Sciatic nerve (tissue), 2 donors: ENCODE data around the gene JAK1. TPM values are rescaled to one million over a fixed set of nuclear protein-coding genes. Genes with fewer than 3 reads are reported as not detected.

Source experiments
- ATAC-seq: fragments of 200-7000 bp; cut with Tn5 transposase; one replicate; pipeline ENCODE4 v1.9.1; 2020; ENCODE audit warnings: mild to moderate bottlenecking, moderate library complexity
- DNase-seq: peaks from one replicate; pipeline ENCODE4 v3.0.0-alpha.2; 2020; ENCODE audit warnings: low spot score
- intact Hi-C: fragments of 100-400 bp; cut with DNase I; formaldehyde crosslinking; loops from one replicate; pipeline ENCODE4 v1.14.2; 2022
- total RNA-seq: library from RNA; stranded (reverse); fragmentation: NEBNext Ultra II Directional; extraction: Animal tissue kit (Norgen Biotek cat#: 25700); gene quantifications from one replicate; pipeline ENCODE4 v1.2.1, GENCODE V29; 2021
- donor health status: DM: no; HTN: no; CAD: no.
- donor health status: DM: no; HTN: no; CAD: no.

The JAK1 gene
- total RNA-seq, 1 donor from 2014 or later = 90.3 TPM

DNA sequence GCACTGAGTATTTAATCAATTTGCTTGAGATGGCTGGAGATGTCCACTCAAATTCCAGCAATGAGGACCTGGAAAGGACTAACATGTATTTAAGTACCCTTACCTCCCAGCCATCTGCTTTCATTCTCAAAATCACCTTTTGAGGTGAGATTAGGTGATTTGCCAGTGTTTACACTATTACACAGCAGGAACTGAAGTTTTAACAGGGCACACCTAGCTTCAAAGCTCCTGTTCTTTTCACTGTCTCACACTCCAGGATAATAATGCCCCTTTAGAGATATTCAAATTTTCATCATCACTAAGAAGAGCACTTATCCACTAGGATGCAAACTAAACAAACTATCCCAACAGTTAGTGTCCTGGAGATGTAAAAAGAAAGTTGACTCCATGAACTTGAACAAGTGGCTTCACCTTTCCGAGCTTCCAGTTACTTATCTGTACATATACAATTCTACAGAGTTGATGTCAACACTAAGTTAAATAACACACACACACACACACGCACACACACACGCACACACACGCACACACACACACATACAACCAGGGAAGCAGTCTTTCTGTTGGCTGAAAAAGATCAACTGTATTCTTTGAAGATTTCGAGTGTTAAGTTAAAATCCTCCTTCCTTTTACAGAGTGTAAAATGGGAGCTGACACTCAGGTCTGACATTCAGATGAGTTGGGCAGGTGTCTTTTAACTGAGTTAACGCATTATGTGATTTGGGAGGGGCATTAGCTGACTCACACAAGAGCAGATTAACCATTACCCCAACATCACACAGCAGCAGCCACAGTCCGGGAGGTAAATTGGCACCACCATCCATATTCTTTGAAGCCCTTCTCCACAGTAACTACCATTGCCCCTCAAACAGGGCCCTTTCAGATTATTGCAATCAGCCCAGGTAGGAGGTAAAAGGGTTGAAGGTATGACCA lies 15.5 kb upstream of the JAK1 start:
- ATAC-seq (no peak), DNase-seq (no peak)
- intact Hi-C loops = no loop called here

DNA sequence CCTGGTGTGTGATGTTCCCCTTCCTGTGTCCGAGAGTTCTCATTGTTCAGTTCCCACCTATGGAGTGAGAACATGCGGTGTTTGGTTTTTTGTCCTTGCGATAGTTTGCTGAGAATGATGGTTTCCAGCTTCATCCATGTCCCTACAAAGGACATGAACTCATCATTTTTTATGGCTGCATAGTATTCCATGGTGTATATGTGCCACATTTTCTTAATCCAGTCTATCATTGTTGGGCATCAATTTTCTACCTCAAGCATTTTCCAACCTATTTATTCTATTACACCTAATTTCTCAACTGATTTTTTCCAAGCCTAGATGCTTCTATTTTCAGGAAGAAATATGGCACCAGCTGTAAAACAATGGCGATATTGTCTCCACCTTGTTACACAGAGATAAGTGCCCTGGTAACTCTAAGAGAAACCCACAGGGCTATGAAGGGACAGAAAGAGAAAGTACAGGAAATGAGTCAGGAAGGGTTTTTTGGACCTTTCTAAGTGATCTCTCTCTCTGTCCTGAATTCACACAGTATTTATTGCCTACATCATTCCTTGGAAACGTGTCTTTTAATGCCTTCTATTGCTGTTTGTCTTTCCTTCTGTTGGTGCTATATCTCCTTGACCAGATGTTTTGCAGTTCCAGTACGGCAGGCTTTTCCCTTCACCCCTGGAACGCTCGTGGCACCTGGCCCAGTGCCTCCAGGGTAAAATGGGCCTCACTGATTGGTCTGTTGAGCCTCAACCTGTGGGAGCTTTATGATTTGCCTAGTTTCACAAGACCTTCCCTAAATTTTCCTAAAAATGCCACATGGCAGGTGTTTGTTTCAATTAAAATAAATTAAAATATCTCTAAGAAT lies 14.6 kb upstream of the JAK1 start:
- DNase-seq = no peak
- ATAC-seq = no peak
- intact Hi-C loops = no loop called here

DNA sequence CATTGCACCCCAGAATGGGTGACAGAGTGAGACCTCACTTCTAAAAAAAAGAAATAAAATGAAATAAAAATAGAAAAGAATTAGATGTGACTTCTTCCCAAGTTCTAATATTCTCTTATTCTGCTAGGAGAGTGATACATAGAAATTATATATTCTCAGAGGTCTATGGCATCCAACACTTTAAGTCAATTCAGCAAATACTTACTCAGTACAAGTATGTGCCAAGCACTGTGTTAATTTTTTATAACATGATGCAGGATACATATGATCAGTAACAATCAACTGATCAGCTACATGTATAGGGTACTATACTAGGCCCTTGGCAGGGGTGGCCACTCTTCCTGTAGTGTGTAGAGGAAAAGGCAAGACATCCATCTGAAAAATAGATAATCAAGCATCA lies 13.0 kb upstream of the JAK1 start:
- no peak for ATAC-seq

DNA sequence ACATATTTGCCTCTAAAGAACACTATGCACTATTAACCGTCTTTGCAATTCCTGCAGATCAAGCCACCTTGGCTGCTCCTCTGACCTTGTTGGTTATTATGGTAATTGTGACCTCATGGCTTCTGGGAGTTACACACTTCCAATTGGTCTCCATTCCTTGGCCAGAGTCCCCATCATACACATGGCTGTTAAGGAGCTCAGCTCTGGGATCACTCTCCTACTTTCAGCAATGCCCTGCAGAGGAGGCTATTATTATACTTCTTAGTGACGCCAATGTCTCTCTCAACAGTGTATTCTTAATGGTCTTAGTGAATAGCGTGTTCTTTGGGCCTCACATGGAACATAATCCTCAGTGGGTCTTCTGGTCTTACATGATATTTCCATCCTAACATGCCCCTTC lies 10.0 kb upstream of the JAK1 start:
- no peak for ATAC-seq
- intact Hi-C loops = no loop called here

More for the DNA sequence above, 13.0 kb upstream of the JAK1 start:
- intact Hi-C loops = no loop called here
- DNase-seq = no peak

DNA sequence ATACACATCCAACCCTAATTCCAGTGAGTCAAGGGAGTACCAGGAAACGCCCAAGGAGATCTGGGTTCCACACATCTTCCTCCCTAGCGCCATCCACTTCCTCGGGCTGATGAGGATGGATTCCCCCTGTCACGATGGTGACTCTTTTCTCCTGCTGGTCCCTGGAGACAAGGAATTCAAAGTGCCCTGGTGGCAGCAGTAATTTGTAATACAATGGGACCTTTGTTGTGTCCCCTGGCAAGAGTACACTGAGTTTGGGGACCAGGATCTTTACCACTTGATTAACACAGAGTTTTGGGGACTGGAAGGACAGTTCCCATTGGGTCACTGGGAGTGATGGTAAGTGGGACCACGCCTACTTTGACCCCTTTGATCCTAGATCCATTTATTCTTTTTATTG lies 9.4 kb upstream of the JAK1 start:
- ATAC-seq = no peak
- intact Hi-C loops = no loop called here

More for the DNA sequence above, 10.0 kb upstream of the JAK1 start:
- no peak for DNase-seq

DNA sequence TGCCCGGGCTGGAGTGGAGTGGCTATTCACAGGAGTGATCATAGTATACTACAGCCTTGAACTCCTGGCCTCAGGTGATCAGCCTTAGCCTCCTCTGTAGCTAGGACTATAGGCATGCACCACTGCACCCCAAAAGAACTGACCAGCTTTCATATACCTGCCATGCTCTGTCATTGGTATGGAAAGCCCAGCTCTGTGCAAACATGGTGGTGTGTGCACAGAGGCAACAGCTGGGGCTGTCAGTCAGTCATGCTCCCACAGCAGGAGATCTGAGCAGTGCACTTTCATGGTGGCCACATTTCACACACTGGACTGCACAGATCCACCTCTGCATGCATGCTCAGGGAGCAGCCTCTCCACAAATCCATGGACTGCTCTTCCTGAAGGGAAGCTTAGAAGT lies 8.8 kb upstream of the JAK1 start:
- intact Hi-C loops = no loop called here
- DNase-seq (no peak), ATAC-seq (peak; percentile 33)

More for the DNA sequence above, 9.4 kb upstream of the JAK1 start:
- DNase-seq = no peak

DNA sequence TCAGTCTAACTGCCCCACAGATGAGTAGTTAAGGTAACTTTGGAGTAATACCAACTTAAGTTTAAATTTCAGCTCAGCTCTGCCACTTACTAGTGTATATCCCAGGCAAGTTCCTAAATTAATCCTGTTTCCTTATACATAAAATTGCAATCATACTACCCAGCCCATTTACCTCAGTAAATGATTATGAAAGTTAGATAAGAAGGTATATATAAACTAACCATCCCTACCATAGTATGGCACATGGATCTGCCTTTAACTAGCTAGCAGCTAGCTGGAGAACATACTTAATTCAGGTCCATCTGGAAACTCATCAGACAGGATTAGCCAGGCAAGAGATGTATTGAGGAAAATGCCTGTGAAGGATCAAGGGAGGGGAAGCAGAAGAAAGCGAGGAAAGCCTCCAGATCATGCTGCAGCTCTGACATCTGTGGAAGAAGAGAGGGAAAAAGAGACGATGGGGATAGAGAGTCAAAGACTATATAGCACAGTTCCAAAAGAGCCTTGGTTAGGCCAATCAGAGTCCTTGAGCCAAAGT lies 8.0 kb upstream of the JAK1 start:
- DNase-seq (no peak), ATAC-seq (no peak)
- intact Hi-C loops = no loop called here

DNA sequence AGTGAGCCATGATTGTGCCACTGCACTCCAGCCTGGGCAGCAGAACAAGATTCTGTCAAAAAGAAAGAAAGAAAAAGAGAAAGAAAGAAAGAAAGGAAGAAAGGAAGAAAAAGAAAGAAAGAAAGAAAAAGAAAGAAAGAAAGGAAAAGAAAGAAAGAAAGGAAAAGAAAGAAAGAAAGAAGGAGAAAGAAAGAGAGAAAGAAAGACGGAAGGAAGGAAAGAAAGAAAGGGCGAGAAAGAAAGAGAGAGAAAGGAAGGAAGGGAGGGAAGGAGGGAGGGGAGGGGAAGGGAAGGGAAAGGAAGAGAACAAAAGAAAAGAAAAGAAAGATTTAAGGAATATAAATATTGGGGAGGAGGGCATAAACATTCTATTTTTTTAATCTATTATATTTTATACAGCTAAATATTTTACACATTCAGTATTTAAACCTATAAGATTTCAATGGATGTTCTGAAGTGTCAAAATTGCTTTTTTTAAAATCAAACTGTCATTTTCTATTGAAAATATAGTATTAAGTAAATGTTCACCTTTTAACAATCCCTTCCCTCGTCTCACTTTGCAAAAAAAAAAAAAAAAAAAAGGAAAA lies 6.8 kb upstream of the JAK1 start:
- DNase-seq = no peak
- ATAC-seq = no peak
- intact Hi-C loops = no loop called here

DNA sequence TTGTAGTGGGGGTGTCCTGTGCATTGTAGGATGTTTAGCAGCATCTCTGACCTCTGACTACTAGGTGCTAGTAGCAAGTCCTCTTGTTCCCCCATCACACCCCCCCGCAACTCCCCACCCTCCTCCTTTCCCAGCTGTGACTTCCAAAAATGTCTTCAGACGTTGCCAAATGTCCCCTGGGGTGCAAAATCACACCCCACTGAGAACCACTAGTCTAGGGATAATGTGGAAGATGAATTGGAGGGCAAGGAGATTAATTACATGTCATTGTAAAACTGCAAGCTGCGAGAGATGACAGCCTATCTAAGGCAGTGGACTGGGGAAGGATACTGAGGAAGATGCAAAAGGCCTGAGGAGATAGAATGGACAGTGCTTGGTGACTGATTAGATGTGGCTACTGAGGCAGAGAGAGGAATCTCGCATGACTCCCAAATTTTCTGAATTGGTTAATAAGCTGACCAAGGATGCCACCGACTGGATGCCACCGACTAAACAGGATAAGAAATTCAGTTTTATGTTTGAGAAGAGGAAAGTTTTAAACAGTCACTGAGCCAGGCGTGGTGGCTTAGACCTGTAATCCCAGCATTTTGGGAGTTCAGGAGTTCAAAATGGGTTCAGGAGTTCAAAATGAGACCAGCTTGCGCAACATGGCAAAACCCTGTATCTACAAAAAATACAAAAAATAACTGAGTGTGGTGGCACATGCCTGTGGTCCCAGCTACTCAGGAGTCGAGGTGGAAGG lies 3.1 kb upstream of the JAK1 start:
- DNase-seq (no peak), ATAC-seq (no peak)
- intact Hi-C loops = loop anchor here (10.0 kb wide), 1 partner anchor 95 kb away; no protein-coding TSS in a partner anchor

DNA sequence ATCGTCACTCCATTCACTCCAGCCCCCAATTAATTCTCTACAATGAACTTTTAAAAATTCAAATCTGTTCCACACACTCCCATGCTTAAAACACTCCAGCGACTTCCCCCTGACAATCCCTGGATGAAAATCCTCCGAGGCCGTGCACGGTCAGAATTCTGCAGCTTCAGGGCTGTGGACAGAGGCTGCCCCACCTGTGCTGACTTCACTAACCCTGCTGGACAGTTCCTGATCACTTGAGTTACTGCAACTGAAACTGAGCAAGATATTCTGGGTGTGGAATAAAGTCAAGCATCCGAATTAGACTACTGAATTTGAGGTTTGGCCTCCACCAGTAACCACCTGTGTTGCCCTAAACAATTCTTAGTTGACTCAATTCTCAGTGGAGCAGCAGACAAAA lies 1.0 kb upstream of the JAK1 start:
- ATAC-seq (no peak), DNase-seq (no peak)
- intact Hi-C loops = loop anchor here (10.0 kb wide), 1 partner anchor 97 kb away; no protein-coding TSS in a partner anchor

DNA sequence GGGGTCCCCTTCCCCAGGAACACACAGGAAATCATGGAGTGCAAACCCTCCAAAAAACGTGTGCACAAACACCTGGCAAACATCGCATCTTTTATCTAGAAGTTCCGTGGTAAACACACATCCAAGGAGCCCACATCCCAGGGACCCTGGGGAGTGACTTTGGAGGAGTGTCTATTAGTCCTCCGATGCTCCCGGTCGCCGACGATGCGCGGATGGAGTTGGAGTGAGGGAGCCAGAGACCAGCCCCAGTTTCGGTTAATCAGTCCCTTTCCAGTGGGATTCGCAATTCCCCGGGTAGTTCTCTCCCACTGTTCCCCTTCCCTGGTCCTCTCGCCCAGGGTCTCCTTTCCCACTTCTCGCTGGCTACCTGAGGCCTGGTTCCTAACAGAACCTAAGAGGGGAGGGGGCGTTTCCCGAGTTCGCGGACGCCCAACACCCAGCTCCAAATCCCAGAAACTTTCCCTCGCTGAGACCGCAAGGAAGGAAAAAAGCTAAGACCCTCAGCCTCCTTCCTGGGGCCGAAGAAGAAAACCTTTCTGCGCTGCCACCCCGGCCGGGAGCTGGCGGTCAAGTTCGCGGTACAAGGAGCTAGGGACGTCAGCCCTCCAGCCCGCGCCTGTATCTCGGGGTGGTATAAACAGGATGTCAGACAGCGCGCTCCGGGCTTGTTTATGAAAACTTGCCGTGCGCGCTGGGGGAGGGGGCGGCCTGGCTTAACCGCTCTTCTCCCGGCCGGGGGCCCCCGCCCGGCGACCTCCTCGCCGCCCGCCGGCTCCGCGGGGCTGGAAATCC lies 787 bp downstream of the JAK1 start:
- ATAC-seq (peak; percentile 57), DNase-seq (peak; percentile 82)
- intact Hi-C loops = loop anchor here (10.0 kb wide), 1 partner anchor 99 kb away; no protein-coding TSS in a partner anchor

DNA sequence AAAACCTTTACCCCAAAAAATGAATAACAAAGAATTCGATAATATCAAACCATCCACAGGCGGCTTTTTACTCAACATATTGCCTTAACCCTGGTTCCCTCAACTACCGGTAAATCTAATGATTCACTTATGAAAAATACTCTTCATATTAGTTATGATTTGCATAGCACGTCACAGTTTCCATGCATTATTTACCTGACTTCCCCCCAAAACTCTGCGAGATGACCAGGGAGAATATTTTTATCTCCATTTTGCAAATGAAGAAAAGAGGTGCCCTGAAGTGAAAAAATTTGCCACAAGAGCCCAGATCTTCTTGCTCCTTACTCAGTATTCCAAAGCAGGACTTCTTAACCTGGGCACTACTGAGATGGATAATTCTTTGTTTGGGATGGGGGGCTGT lies 2.9 kb downstream of the JAK1 start:
- no peak for ATAC-seq
- DNase-seq = no peak
- intact Hi-C loops = loop anchor here (10.0 kb wide), 1 partner anchor 101 kb away; no protein-coding TSS in a partner anchor

DNA sequence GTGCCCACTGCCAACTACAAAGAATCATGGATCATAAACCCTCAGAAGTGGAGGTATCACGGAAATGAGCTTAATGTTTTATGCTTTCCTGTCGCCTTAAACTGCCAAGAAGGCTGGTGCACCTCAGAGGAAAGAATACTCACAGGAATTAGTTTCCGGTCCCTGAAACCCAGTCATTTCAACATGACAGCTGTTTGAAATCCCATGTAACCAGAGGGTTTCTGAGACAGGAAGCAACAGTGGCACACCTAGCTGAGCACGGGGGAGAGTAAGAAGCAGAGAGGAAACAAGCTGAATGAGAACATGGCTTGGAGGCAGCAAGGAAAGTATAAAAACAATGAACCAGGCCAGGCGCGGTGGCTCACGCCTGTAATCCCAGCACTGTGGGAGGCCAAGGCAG lies 3.9 kb downstream of the JAK1 start:
- DNase-seq = no peak
- intact Hi-C loops = loop anchor here (10.0 kb wide), 1 partner anchor 102 kb away; no protein-coding TSS in a partner anchor
- no peak for ATAC-seq

DNA sequence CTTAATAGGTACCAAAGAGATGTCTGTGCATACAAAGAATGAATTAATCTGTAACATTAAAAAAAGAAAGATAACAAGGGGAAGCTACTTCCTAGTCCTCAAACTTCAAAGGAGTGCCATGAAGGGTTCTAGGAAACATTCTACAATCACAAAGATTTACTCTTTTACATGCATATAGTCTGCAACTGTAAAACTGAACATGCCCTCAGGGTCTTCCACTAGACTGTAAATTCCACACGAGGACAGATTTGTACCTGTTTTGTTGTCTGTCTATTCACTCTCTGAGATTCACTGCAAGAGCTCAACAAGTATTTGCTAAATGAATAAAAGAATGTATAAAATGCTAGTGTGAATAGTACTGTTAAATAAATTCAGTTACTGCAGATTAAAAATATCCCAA lies 4.4 kb downstream of the JAK1 start:
- intact Hi-C loops = loop anchor here (10.0 kb wide), 1 partner anchor 103 kb away; no protein-coding TSS in a partner anchor
- DNase-seq (no peak), ATAC-seq (no peak)

DNA sequence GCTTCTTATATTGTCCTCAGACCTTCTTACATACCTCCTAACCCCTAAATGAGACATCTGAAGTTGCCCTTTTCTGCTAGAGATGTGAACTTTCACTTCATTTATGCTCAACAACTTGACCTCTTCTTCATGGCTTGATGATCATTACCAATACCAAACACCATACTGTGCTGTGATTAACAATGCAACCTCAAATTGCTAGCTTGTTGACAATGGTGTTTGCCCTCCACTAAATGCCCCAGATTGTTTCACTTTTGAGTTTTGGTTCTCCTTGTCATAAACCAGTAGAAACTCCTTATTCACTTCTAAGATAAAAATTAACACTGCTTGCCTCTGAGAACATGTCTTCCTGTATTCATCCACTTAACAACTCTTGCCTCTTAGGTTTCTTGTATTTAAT lies 5.6 kb downstream of the JAK1 start:
- ATAC-seq = no peak
- DNase-seq = no peak
- intact Hi-C loops = loop anchor here (10.0 kb wide), 1 partner anchor 104 kb away; no protein-coding TSS in a partner anchor

DNA sequence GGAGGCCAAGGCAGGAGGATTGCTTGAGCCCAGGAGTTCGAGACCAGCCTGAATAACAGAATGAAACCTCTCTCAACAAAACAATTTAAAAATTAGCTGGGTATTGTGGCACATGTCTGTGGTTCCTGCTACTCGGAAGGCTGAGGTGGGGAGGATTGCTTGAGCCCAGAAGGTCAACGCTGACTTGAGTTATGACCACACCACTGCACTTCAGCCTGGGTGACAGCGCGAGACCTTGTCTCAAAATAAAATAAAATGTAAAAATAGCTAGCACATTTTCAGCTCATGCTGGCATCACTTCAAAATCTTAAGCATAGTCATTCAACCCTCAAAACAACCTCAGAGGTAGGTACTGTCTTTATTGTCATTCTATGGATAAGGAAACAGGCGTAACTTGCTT lies 6.4 kb downstream of the JAK1 start:
- DNase-seq (no peak), ATAC-seq (no peak)
- intact Hi-C loops = loop anchor here (10.0 kb wide), 1 partner anchor 105 kb away; no protein-coding TSS in a partner anchor

DNA sequence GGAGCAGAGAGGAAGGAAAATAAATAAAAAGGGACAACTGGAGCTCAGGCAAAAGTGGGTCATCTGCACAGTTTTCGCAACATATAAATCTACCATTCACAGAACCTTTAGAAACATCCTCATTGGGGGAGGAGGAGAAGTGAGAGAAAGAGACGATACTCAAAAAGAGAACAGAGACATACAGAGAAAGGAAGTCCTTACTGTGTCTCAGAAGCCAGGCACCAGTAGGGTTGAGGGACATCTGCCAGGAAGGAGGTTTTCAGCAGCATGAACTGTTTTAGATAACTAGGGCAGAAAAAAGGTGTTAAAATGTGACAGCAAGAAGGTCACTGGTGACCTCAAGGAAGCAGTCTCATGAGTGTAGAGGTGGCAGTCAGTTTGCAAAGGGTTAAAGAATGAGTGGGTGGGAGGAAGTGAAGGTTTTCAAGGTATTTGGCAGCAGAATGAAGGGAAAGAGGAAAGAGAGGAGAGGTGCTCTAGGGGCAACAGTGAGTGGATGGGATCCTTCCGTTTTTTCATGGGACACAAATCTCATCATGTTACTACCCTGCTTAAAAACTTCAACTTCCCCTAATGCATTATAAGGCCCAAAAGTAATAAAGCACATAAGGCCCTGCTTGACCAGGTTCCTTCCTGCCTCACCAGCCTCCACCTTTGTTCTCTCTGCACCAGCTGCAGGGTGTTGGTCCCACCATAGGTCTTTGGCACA lies 9.5 kb downstream of the JAK1 start:
- DNase-seq (no peak), ATAC-seq (peak; percentile 67)
- intact Hi-C loops = no loop called here
